ENCODE data around the gene ABCD3.

The ABCD3 gene

GRCh38 chr1:94529416-94529815 lies 111.2 kb downstream of the ABCD3 start:
- TF ChIP-seq, protein P1, sequence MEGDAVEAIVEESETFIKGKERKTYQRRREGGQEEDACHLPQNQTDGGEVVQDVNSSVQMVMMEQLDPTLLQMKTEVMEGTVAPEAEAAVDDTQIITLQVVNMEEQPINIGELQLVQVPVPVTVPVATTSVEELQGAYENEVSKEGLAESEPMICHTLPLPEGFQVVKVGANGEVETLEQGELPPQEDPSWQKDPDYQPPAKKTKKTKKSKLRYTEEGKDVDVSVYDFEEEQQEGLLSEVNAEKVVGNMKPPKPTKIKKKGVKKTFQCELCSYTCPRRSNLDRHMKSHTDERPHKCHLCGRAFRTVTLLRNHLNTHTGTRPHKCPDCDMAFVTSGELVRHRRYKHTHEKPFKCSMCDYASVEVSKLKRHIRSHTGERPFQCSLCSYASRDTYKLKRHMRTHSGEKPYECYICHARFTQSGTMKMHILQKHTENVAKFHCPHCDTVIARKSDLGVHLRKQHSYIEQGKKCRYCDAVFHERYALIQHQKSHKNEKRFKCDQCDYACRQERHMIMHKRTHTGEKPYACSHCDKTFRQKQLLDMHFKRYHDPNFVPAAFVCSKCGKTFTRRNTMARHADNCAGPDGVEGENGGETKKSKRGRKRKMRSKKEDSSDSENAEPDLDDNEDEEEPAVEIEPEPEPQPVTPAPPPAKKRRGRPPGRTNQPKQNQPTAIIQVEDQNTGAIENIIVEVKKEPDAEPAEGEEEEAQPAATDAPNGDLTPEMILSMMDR (IDR thresholded peaks at IDR 0.05; ENCODE audit: insufficient read depth, low read length, poor library complexity, severe bottlenecking): no peak
- Histone ChIP-seq H3K4me3 (replicated peaks; ENCODE audit: low read depth, low read length) (no peak overlapping the region), H3K36me3 (ENCODE audit: control insufficient read depth, insufficient read depth, low read length) (no peaks in the 10 kb centered on the region), H3K27me3 (replicated peaks; ENCODE audit: control insufficient read depth, insufficient read depth, low read length) (no peaks in the 10 kb centered on the region)
- DNase-seq (ENCODE audit: extremely low read depth, insufficient read length): no peak

DNA sequence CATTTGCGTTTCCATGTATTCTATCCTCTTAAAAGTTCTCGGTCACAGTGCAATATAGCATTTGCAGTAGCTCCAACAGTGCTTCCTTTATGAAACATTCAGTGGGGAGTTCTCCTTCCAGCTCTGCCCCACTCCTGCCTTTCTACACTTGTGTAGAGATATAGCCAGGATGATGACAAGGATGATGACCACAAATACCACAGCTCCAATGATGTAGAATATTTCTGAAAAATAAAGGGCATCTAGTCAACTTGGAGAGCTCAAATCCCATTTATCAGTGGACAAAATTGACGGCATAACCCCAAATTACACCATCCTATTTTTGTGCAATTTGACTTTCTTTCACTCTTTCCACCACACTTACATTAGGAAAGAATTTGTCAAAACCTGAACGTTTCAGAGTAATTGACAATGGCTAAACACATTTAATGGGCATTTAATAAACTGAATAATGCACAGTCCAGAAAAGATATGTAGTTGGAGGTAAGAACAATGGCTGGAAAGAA lies 112.2 kb downstream of the ABCD3 start:
- Histone ChIP-seq H3K4me3 (replicated peaks; ENCODE audit: low read depth, low read length) (no peak overlapping the region), H3K27me3 (replicated peaks; ENCODE audit: control insufficient read depth, insufficient read depth, low read length) (no peaks in the 10 kb centered on the region), H3K36me3 (ENCODE audit: control insufficient read depth, insufficient read depth, low read length) (no peaks in the 10 kb centered on the region)
- no peak for DNase-seq (ENCODE audit: extremely low read depth, insufficient read length)
- TF ChIP-seq, protein P1 (IDR thresholded peaks at IDR 0.05; ENCODE audit: insufficient read depth, low read length, poor library complexity, severe bottlenecking): no peak

GRCh38 chr1:94531664-94532063 lies 113.5 kb downstream of the ABCD3 start:
- TF ChIP-seq, protein P1 (IDR thresholded peaks at IDR 0.05; ENCODE audit: insufficient read depth, low read length, poor library complexity, severe bottlenecking): no peak
- Histone ChIP-seq H3K36me3 (ENCODE audit: control insufficient read depth, insufficient read depth, low read length) (no peaks in the 10 kb centered on the region), H3K4me3 (replicated peaks; ENCODE audit: low read depth, low read length) (no peak overlapping the region), H3K27me3 (replicated peaks; ENCODE audit: control insufficient read depth, insufficient read depth, low read length) (no peaks in the 10 kb centered on the region)
- DNase-seq (ENCODE audit: extremely low read depth, insufficient read length): no peak

- no peak for DNase-seq (ENCODE audit: extremely low read depth, insufficient read length)
- Histone ChIP-seq H3K27me3 (replicated peaks; ENCODE audit: control insufficient read depth, insufficient read depth, low read length) (no peaks in the 10 kb centered on the region; the same call in 1 of the 2 replicates), H3K4me3 (replicated peaks; ENCODE audit: low read depth, low read length) (no peak overlapping the region), H3K36me3 (ENCODE audit: control insufficient read depth, insufficient read depth, low read length) (no peaks in the 10 kb centered on the region)
- TF ChIP-seq, protein P1 (IDR thresholded peaks at IDR 0.05; ENCODE audit: insufficient read depth, low read length, poor library complexity, severe bottlenecking): no peak
These were observed 113.9 kb downstream of the ABCD3 start for GRCh38 chr1:94532077-94532476.

DNA sequence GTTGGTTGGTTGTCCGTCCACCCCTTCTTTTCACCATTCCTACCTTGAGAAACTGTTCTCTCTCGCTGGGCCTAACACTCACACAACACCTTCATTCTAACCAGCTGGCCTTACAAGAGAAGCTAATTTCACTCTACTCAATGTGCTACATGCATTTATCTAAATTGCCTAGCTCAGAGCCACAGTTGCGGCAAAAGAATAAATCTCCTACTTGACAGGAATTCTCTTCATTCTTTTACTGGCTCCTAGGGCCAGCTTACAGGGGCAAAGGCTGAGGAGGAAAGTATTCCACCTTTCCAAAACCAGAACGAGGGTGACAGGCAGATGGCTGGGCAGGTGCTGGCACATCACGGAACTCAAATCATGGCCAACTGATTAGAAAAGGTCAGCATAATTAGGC lies 116.9 kb downstream of the ABCD3 start:
- H3K36me3 ChIP-seq (ENCODE audit: control insufficient read depth, insufficient read depth, low read length): no peaks in the 10 kb centered on the region
- H3K27me3 ChIP-seq (replicated peaks; ENCODE audit: control insufficient read depth, insufficient read depth, low read length): peaks cover 2% of the 10 kb centered on the region; the same call in 1 of the 2 replicates
- TF ChIP-seq, protein P1 (IDR thresholded peaks at IDR 0.05; ENCODE audit: insufficient read depth, low read length, poor library complexity, severe bottlenecking): no peak
- no peak overlapping the region for H3K4me3 ChIP-seq (replicated peaks; ENCODE audit: low read depth, low read length)
- no peak for DNase-seq (ENCODE audit: extremely low read depth, insufficient read length)

DNA sequence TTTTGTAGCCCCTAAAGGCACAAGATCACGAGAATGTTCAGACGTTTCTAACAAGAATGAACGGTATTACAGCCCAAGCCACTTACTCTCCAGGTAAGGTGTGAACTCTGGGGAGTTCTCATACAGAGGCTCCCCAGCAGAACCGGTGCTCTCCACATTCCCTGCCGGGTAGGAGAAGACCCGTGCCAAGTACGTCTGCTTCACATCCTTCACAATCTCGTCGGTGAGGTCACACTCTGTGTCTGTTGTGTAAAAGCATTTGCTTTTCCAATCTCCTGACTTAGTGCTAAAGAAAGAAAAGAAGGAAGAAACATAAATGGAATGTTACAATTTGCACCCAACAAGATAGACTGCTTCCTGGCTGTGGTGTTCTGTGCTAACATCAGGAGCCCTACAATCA lies 117.7 kb downstream of the ABCD3 start:
- no peaks in the 10 kb centered on the region for H3K36me3 ChIP-seq (ENCODE audit: control insufficient read depth, insufficient read depth, low read length)
- no peak for DNase-seq (ENCODE audit: extremely low read depth, insufficient read length)
- no peak overlapping the region for H3K4me3 ChIP-seq (replicated peaks; ENCODE audit: low read depth, low read length)
- H3K27me3 ChIP-seq (replicated peaks; ENCODE audit: control insufficient read depth, insufficient read depth, low read length): peaks cover 2% of the 10 kb centered on the region; the same call in 1 of the 2 replicates
- TF ChIP-seq, protein P1 (IDR thresholded peaks at IDR 0.05; ENCODE audit: insufficient read depth, low read length, poor library complexity, severe bottlenecking): no peak
